Neural cell (in vitro differentiated cells): ENCODE results near the gene IRAK2.

Source experiments
- EP300 ChIP-seq: fragments of 450-650 bp; conservative IDR thresholded peaks from 2 replicates; pipeline ENCODE4 v1.6.1; 2014; ENCODE audit warnings: antibody characterized with exemption, mild to moderate bottlenecking, moderate library complexity; ENCODE audit not compliant: poor library complexity, severe bottlenecking
- EZH2 ChIP-seq: fragments of 200-600, 300-800 bp; shearing (Covaris generic), sonication (generic); IDR thresholded peaks from 2 replicates; pipeline ENCODE4 v1.6.1; 2014; ENCODE audit warnings: antibody characterized with exemption, low read length, borderline replicate concordance, mild to moderate bottlenecking; ENCODE audit not compliant: insufficient read depth, poor library complexity, severe bottlenecking
- POLR2AphosphoS5 ChIP-seq: IDR thresholded peaks from 2 replicates; pipeline ENCODE4 v1.6.1; 2012
- RAD21 ChIP-seq: fragments of 450-650 bp; conservative IDR thresholded peaks from 2 replicates; pipeline ENCODE4 v1.6.1; 2014; ENCODE audit warnings: antibody characterized with exemption, mild to moderate bottlenecking, moderate library complexity
- TAF1 ChIP-seq: IDR thresholded peaks from 2 replicates; pipeline ENCODE4 v1.6.1; 2012; ENCODE audit warnings: low read depth
- TF ChIP-seq, protein P1 (sequence below): fragments of 450-650 bp; IDR thresholded peaks from 2 replicates; pipeline ENCODE4 v1.5.1; 2014; ENCODE audit warnings: antibody characterized with exemption, mild to moderate bottlenecking, moderate library complexity; ENCODE audit not compliant: poor library complexity, severe bottlenecking
- TF ChIP-seq, protein P2 (sequence below): IDR thresholded peaks from 2 replicates; pipeline ENCODE4 v1.6.1; 2012; ENCODE audit warnings: borderline replicate concordance

DNA sequence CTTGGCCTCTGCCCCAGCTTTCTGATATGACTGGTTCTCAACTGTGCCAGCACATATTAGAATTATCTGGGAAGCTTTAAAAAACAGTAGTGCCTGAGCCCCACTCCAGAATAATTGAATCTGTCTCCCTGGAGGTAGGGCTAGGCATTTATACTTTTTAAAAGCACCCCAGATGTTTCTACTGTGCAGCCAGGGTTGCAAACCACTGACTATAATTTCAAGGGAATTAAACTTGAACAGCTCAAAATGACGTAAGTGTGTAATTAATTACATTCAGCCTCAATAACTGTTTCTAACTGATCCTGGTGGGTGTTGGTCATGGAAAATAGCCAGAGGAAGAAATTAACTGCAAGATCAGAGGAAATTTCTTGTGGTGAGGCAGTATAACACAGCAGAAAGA, 4.4 kb upstream of the IRAK2 start:
- TF ChIP-seq, protein P1, sequence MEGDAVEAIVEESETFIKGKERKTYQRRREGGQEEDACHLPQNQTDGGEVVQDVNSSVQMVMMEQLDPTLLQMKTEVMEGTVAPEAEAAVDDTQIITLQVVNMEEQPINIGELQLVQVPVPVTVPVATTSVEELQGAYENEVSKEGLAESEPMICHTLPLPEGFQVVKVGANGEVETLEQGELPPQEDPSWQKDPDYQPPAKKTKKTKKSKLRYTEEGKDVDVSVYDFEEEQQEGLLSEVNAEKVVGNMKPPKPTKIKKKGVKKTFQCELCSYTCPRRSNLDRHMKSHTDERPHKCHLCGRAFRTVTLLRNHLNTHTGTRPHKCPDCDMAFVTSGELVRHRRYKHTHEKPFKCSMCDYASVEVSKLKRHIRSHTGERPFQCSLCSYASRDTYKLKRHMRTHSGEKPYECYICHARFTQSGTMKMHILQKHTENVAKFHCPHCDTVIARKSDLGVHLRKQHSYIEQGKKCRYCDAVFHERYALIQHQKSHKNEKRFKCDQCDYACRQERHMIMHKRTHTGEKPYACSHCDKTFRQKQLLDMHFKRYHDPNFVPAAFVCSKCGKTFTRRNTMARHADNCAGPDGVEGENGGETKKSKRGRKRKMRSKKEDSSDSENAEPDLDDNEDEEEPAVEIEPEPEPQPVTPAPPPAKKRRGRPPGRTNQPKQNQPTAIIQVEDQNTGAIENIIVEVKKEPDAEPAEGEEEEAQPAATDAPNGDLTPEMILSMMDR: no peak
- TF ChIP-seq RAD21 (no peak), EZH2 (no peak), EP300 (no peak), TAF1 (no peak), POLR2AphosphoS5 (no peak)
- TF ChIP-seq, protein P2, sequence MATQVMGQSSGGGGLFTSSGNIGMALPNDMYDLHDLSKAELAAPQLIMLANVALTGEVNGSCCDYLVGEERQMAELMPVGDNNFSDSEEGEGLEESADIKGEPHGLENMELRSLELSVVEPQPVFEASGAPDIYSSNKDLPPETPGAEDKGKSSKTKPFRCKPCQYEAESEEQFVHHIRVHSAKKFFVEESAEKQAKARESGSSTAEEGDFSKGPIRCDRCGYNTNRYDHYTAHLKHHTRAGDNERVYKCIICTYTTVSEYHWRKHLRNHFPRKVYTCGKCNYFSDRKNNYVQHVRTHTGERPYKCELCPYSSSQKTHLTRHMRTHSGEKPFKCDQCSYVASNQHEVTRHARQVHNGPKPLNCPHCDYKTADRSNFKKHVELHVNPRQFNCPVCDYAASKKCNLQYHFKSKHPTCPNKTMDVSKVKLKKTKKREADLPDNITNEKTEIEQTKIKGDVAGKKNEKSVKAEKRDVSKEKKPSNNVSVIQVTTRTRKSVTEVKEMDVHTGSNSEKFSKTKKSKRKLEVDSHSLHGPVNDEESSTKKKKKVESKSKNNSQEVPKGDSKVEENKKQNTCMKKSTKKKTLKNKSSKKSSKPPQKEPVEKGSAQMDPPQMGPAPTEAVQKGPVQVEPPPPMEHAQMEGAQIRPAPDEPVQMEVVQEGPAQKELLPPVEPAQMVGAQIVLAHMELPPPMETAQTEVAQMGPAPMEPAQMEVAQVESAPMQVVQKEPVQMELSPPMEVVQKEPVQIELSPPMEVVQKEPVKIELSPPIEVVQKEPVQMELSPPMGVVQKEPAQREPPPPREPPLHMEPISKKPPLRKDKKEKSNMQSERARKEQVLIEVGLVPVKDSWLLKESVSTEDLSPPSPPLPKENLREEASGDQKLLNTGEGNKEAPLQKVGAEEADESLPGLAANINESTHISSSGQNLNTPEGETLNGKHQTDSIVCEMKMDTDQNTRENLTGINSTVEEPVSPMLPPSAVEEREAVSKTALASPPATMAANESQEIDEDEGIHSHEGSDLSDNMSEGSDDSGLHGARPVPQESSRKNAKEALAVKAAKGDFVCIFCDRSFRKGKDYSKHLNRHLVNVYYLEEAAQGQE: no peak
